ENCODE results near the gene DLG2. TPM values are rescaled to one million over a fixed set of nuclear protein-coding genes. Genes with fewer than 3 reads are reported as not detected.

Gene DLG2
- total RNA-seq, 1 experiment from 2014 or later = 1.8 TPM

DNA sequence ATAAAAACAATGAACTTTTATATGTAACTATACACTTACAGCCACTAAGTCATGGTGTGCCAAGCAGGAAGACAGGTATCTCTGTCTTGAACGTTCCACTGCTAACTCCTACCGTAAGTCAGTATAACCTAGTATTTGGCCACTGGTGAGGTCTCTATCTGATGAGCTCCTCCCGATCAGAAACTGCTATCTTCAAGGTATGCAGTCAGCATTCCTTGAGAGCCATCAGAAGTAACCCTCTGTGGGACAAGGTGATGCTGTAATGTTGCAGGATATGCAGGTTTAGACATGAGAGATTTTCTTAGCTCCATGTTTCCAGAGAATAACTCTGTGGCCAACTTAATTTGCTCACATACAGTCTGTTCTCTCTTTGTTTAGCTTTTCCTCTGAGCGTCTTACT lies 1943.1 kb downstream of the DLG2 start:
- H3K27me3 ChIP-seq (ENCODE audit: control insufficient read depth, insufficient read depth, low read length) = no peaks in the 10 kb centered on the region
- no peaks in the 10 kb centered on the region for H3K36me3 ChIP-seq (replicated peaks; ENCODE audit: control insufficient read depth, insufficient read depth, low read length)
- DNase-seq = no peak
- H3K4me3 ChIP-seq (ENCODE audit: insufficient read depth, low read depth, low read length) = no peak overlapping the region

GRCh38 chr11:83682611-83682973 lies 1944.6 kb downstream of the DLG2 start:
- H3K4me3 ChIP-seq (ENCODE audit: insufficient read depth, low read depth, low read length) = no peak overlapping the region
- H3K27me3 ChIP-seq (ENCODE audit: control insufficient read depth, insufficient read depth, low read length) = no peaks in the 10 kb centered on the region
- DNase-seq = no peak
- no peaks in the 10 kb centered on the region for H3K36me3 ChIP-seq (replicated peaks; ENCODE audit: control insufficient read depth, insufficient read depth, low read length)

GRCh38 chr11:83681906-83682610 lies 1945.1 kb downstream of the DLG2 start:
- no peak for DNase-seq
- Histone ChIP-seq H3K36me3 (replicated peaks; ENCODE audit: control insufficient read depth, insufficient read depth, low read length) (no peaks in the 10 kb centered on the region), H3K4me3 (ENCODE audit: insufficient read depth, low read depth, low read length) (no peak overlapping the region), H3K27me3 (ENCODE audit: control insufficient read depth, insufficient read depth, low read length) (no peaks in the 10 kb centered on the region)

- no peak for DNase-seq
- Histone ChIP-seq H3K4me3 (ENCODE audit: insufficient read depth, low read depth, low read length) (no peak overlapping the region), H3K27me3 (ENCODE audit: control insufficient read depth, insufficient read depth, low read length) (no peaks in the 10 kb centered on the region), H3K36me3 (replicated peaks; ENCODE audit: control insufficient read depth, insufficient read depth, low read length) (no peaks in the 10 kb centered on the region)
Observed at GRCh38 chr11:83681031-83681781, 1945.9 kb downstream of the DLG2 start.

DNA sequence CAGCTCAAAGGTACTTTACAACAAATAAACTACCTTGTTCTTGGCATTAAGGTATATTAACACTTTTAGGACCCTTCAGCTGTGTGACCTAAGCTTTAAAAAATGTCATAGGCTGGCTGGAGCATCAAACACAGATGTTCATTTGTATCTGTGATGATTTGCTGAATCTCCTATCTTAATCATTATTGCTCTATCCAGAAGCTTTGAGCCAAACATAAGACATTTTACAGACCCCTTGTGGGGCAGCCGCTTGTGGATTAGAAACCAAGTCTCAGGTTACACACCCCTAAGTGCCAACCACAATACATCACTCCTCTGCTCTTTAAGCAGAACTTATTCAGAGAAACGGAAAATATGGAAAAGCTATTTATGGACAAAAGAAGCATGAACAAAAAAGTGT lies 1946.8 kb downstream of the DLG2 start:
- no peaks in the 10 kb centered on the region for H3K27me3 ChIP-seq (ENCODE audit: control insufficient read depth, insufficient read depth, low read length)
- no peak for DNase-seq
- H3K4me3 ChIP-seq (ENCODE audit: insufficient read depth, low read depth, low read length) = no peak overlapping the region
- no peaks in the 10 kb centered on the region for H3K36me3 ChIP-seq (replicated peaks; ENCODE audit: control insufficient read depth, insufficient read depth, low read length)

- no peak overlapping the region for H3K4me3 ChIP-seq (ENCODE audit: insufficient read depth, low read depth, low read length)
- H3K27me3 ChIP-seq (ENCODE audit: control insufficient read depth, insufficient read depth, low read length) = no peaks in the 10 kb centered on the region
- DNase-seq = no peak
- no peaks in the 10 kb centered on the region for H3K36me3 ChIP-seq (replicated peaks; ENCODE audit: control insufficient read depth, insufficient read depth, low read length)
Observed at GRCh38 chr11:83678831-83679584, 1948.1 kb downstream of the DLG2 start.

- no peak for DNase-seq
- Histone ChIP-seq H3K27me3 (ENCODE audit: control insufficient read depth, insufficient read depth, low read length) (no peaks in the 10 kb centered on the region), H3K36me3 (replicated peaks; ENCODE audit: control insufficient read depth, insufficient read depth, low read length) (no peaks in the 10 kb centered on the region), H3K4me3 (ENCODE audit: insufficient read depth, low read depth, low read length) (no peak overlapping the region)
Observed at GRCh38 chr11:83677730-83678129, 1949.4 kb downstream of the DLG2 start.

- H3K36me3 ChIP-seq (replicated peaks; ENCODE audit: control insufficient read depth, insufficient read depth, low read length) = no peaks in the 10 kb centered on the region
- H3K4me3 ChIP-seq (ENCODE audit: insufficient read depth, low read depth, low read length) = no peak overlapping the region
- H3K27me3 ChIP-seq (ENCODE audit: control insufficient read depth, insufficient read depth, low read length) = no peaks in the 10 kb centered on the region
- DNase-seq = no peak
Observed at GRCh38 chr11:83676056-83676601, 1951.0 kb downstream of the DLG2 start.

- Histone ChIP-seq H3K27me3 (ENCODE audit: control insufficient read depth, insufficient read depth, low read length) (no peaks in the 10 kb centered on the region), H3K36me3 (replicated peaks; ENCODE audit: control insufficient read depth, insufficient read depth, low read length) (no peaks in the 10 kb centered on the region), H3K4me3 (ENCODE audit: insufficient read depth, low read depth, low read length) (no peak overlapping the region)
- DNase-seq = no peak
Observed at GRCh38 chr11:83674102-83674896, 1952.8 kb downstream of the DLG2 start.

GRCh38 chr11:83671289-83671688 lies 1955.9 kb downstream of the DLG2 start:
- Histone ChIP-seq H3K36me3 (replicated peaks; ENCODE audit: control insufficient read depth, insufficient read depth, low read length) (no peaks in the 10 kb centered on the region), H3K4me3 (ENCODE audit: insufficient read depth, low read depth, low read length) (no peak overlapping the region), H3K27me3 (ENCODE audit: control insufficient read depth, insufficient read depth, low read length) (no peaks in the 10 kb centered on the region)
- no peak for DNase-seq

- DNase-seq = no peak
- Histone ChIP-seq H3K36me3 (replicated peaks; ENCODE audit: control insufficient read depth, insufficient read depth, low read length) (no peaks in the 10 kb centered on the region), H3K27me3 (ENCODE audit: control insufficient read depth, insufficient read depth, low read length) (no peaks in the 10 kb centered on the region), H3K4me3 (ENCODE audit: insufficient read depth, low read depth, low read length) (no peak overlapping the region)
Observed at GRCh38 chr11:83666149-83666548, 1961.0 kb downstream of the DLG2 start.

GRCh38 chr11:83663988-83664387 lies 1963.2 kb downstream of the DLG2 start:
- Histone ChIP-seq H3K27me3 (ENCODE audit: control insufficient read depth, insufficient read depth, low read length) (no peaks in the 10 kb centered on the region), H3K36me3 (replicated peaks; ENCODE audit: control insufficient read depth, insufficient read depth, low read length) (no peaks in the 10 kb centered on the region), H3K4me3 (ENCODE audit: insufficient read depth, low read depth, low read length) (no peak overlapping the region)
- no peak for DNase-seq

DNA sequence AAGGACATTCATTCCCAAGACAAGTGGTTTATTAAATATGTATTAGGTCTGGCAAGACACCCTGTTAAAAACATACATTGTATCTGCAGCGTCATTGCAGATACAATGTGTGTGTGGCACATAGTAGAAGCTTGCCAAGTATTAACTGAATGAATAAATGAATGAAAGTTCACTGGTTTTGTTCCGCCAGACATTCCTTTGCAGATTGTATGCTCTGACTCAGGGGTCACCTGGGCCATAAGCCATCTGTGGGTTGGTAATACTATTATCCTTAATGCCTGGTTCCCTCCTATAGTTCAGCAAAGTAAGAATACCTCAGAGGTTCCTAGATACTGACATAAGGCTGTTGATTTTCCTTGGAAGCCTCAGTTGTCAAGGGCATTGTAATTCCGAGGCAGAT lies 1963.7 kb downstream of the DLG2 start:
- DNase-seq = no peak
- no peaks in the 10 kb centered on the region for H3K36me3 ChIP-seq (replicated peaks; ENCODE audit: control insufficient read depth, insufficient read depth, low read length)
- H3K27me3 ChIP-seq (ENCODE audit: control insufficient read depth, insufficient read depth, low read length) = no peaks in the 10 kb centered on the region
- no peak overlapping the region for H3K4me3 ChIP-seq (ENCODE audit: insufficient read depth, low read depth, low read length)

DNA sequence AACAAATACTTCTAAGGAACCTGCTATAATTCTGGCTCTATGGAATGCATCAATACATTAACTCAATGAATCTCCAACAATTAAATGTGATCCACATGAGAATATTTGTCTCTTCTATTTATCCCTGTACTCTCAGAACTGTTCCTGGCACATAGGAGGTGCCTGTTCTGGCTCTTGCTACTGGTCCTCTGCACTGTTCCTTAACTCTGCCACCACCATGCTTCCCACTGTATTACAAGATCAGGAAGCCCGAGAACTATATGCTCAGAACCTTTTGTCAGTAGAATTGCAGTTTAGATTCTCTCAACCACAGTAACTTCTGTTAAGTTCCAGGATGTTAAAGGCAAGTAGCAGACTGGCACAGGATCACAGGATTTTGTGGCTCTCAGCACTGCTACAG lies 1964.7 kb downstream of the DLG2 start:
- Histone ChIP-seq H3K4me3 (ENCODE audit: insufficient read depth, low read depth, low read length) (no peak overlapping the region), H3K36me3 (replicated peaks; ENCODE audit: control insufficient read depth, insufficient read depth, low read length) (no peaks in the 10 kb centered on the region), H3K27me3 (ENCODE audit: control insufficient read depth, insufficient read depth, low read length) (no peaks in the 10 kb centered on the region)
- no peak for DNase-seq

All from H7 (cell line).